GM19328 (cell line): ENCODE data around the gene HS1BP3.
A peak's percentile ranks its signal among the peaks of the same experiment; 100 is the strongest.

ENCODE experiments used
- ATAC-seq: cut with Tn5 transposase; IDR thresholded peaks from one replicate; pipeline ENCODE4 v1.9.1; 2021; ENCODE audit warnings: mild to moderate bottlenecking, moderate library complexity; ENCODE audit not compliant: unreplicated experiment

Gene HS1BP3

DNA sequence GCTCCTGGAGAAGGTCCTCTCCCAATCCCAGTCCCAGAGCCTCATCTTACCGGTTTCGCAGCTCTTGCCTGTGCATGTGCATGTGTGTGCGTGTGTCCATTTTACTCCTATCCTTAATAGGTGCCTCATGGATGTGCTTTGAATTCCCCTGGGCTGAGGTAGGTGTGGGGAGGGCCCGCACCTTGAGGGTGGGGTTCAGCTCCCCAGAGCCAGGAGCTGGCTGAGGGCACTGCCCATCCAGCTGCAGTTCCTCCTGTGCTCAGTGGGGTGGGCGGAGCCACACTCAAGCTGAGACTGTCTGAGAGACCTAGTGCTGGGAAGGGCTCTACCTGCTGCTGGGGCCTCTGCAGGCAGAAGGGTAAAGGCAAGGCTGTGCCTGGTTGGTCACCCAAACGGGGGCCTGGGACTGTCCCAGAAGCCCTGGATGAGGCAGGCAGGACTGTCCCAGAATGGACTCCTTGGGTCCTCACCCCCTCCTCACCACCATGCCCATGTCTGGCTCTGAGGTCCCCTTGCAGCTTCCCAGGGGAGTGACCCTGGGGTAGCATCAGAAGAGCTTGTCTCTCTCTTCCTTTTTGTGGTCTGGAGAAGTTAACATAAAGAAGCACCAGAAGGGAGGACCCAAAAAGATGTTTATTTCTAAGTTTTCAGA, 24.9 kb upstream of the HS1BP3 start:
- ATAC-seq = peak; percentile 60

DNA sequence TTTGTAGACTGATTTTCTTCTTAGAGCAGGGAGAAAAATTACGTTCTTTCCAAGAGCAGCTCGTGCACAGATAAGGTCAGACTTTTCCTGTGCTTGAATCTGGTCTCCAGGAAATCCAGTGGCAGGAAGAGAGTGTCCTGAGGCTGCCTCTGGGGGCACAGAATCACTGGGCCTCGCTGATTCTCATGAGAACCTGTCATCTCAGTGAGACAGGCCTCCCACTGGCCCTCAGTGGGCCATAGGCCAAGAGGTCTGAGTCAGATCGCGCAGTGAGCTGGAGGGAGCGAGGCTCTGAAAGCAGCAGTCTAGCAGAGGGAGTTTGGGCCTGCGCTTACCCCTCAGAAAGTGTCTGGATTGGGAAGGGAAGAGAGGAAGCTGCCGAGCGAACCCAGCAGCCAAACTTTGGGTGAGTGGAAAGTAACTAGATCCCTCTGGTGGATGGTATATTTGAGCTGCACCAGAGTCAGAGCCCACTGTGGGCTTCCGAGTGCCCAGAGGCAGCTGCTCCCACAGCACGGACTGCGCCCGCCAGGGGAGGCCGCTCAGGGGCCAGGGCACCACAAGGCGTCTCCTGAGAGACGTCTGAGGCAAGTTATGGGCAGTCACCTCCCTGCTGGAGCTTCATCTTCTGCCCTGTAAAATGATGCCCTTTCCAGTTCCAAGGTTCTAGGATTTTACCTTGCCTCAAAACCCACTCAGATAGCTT, 24.2 kb upstream of the HS1BP3 start:
- no peak for ATAC-seq

DNA sequence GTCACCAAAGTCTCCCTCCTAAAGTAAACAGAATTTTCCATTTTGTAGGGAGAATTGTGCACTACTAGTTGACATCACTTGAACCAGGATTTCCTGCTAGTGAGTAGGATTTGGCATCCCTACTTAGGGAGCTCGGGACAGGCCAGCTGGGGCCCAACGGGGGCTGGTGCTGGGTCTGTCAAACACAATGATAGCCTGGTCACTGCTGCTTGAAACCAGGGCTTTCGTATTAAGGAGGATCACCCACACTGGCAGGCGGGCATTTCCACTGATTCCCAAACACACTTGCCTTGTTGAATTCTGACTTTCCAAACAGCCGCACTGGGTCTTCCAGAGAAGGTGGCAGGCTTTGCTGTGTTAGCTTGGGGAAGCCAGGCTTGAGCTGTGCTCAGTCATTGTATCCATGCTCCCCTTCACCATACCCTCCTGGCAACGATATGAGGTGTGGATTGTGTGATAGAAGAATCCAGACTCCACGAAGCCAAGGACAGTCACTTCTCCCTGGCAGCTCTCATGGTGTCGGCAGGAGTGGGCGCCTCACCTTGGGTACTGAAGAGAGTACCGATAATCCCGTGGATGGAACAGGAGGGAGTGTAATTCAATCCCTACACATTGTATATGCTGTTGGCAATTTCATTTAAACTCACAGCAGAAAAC, 23.5 kb upstream of the HS1BP3 start:
- ATAC-seq = no peak

DNA sequence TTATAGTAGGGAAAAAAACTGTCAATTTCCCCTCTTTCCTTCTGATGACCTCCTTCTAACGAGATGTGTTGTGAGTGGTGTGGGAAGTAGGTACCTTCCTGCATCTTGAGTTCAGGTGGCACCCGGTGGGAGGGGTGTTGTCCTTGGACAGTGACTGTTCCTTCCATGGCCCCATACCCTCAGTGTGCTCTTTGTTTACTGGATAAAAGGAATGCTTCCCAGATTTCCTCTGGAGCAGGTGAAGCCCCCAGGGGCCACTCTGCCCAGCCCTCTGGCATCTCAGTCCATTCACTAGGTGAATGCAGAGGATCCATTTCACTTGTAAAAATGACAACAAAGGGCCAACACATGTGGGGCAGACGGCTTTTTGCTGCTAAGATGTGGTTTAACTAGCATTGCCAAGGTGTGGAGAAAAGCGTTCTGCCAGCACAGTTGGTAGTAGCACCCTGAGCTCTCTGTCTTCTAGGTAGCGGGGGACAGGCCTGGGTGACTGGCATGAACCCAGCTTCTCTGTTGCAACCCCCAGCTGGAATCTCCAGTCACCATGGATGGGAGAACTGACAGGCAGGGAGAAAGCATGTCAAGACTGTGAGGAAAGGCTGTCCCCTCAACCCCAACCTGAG, 22.9 kb upstream of the HS1BP3 start:
- no peak for ATAC-seq

DNA sequence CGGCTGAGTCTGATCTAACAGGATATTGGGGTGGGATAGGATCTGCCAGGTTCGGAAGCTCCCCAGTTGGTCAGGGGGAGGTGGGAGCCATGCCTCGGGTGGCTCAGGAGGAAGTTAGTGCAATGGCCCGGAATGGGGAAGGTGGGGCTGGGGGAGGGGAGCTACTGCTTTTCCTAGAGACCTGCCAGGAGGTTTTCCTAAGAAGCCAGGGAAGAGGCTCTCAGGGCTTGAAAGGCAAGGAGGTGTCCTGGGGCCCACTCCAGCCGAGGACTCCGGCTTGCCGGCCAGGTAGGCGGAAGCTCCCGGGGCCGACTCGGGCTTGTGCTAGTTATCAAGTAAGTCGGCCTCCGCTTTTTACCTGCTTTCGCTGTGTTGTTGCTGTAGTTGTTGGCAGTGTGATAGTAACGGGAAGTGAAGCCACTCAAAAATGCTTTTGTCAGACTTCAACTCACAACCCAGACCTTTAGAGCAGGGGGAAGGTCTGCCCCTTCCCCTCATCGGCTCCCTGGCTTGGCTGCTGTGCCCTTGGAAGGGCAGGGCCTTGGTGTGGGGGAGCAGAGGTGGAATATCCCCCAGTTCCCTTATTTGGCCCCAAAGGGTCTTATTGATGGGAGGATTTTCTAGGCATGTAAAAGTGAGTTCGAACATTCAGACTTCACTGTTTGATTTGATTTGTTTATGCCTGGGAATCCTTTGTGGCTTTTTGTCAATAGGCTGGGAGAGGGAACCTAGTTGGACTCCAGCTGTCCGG, 21.5 kb upstream of the HS1BP3 start:
- no peak for ATAC-seq

DNA sequence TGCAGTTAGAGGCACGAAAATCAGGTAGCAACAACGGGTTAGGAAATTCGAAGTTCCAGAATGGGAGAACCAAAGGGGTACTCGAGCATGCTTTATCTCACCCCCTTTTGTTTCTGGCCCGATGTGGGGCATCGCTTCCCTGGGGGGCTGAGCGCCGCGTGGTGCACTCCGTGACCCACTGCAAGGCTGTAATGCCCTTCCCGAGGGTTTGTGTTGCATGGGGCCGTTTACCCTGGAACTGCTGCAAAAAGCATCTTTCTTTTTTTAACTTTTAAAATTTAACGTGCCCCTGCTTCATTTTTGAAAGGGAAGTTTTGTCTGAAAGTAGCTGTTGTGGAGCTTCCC, 20.8 kb upstream of the HS1BP3 start:
- ATAC-seq = no peak

DNA sequence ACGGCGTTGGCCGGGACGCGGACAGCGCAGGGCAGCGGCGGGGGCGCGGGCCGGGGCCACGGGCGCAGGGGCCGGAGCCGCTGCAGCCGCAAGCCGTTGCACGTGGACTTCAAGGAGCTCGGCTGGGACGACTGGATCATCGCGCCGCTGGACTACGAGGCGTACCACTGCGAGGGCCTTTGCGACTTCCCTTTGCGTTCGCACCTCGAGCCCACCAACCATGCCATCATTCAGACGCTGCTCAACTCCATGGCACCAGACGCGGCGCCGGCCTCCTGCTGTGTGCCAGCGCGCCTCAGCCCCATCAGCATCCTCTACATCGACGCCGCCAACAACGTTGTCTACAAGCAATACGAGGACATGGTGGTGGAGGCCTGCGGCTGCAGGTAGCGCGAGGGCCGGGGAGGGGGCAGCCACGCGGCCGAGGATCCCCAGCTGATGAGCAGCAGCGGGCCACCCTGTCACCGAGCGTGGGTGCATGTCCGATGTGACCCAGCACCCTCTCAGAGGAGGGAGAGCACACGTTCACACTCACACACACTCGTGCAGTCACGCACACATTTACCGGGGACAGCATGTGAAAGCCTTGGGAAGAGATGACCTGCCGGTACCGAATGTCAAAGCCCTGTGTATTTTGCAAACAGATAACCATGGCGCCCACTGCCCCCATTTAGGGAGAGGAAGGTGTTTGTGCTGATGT, 20.3 kb upstream of the HS1BP3 start:
- no peak for ATAC-seq

DNA sequence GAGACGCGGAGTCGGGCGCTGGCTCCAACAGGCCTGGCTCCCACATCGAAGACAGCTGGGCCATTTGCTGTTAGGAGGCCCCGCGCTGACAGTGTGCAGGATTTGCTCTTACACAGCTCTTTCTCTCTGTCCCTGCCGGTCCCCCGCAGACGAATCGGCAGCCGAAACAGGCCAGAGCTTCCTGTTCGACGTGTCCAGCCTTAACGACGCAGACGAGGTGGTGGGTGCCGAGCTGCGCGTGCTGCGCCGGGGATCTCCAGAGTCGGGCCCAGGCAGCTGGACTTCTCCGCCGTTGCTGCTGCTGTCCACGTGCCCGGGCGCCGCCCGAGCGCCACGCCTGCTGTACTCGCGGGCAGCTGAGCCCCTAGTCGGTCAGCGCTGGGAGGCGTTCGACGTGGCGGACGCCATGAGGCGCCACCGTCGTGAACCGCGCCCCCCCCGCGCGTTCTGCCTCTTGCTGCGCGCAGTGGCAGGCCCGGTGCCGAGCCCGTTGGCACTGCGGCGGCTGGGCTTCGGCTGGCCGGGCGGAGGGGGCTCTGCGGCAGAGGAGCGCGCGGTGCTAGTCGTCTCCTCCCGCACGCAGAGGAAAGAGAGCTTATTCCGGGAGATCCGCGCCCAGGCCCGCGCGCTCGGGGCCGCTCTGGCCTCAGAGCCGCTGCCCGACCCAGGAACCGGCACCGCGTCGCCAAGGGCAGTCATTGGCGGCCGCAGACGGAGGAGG, 19.6 kb upstream of the HS1BP3 start:
- ATAC-seq = no peak

DNA sequence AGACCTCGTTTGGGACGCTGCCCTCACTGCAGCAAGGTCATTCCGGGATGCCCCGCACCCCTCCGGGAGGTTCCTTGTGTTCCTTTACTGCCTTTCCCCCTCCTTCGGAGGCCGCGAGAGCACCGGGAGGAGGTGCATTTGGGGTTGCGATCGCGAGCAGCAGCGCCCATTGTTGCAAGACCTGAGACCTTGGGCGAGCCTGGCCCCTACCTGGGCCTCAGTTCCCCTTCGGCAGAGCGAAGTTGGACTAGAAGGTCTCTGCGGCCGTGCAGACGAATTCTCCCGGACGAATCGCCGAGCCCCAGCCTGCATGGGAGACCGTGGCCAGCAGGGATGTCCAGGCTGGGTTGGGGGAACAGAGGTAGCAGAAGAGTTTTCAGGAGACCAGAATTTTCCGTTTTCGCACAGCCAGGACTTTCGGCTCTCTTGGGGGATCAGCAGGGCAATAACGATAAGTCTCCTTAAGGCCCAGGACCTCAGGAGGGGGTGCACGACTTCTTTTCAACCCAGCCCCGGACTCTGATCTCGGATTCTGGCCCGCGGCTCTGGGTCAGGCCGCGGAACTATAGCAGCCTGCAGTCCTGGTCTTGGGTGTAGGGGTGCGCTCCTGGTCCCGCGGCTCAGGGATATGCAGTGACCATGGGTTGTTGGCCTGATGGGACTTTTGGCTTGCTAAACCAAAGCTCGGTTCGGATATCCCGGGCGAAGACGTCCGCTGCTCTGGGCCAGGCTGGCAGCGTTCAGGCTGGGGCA, 18.8 kb upstream of the HS1BP3 start:
- no peak for ATAC-seq

DNA sequence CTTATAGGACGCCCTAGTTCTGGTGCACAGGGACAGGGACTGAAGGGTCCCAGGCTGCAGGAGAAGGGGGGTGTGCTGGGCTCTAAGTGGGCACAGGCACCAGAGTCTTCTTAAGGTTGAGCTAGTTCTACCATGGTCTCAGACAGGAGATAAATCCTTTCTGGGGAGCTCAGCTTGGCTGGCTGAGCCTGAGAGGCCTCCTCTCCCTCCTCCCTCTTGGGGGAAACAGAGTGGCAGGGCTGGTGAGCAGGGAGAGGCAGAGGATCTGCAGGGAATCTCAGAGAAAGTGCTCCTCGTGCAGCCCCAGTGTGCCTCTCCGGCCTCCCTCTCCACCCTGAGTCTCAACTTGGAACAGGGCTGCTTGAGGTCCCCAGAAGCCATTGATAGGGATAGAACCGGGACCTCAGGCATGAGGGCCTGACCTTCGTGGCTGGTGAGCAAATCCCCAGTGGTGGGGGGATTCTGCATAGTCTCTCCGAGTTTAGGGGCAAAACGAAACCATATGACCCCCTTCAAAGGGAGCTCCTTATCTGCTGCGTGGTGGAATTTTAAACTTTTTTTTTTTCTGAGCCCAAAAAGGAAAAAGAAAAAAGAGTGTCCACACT, 18.1 kb upstream of the HS1BP3 start:
- no peak for ATAC-seq

DNA sequence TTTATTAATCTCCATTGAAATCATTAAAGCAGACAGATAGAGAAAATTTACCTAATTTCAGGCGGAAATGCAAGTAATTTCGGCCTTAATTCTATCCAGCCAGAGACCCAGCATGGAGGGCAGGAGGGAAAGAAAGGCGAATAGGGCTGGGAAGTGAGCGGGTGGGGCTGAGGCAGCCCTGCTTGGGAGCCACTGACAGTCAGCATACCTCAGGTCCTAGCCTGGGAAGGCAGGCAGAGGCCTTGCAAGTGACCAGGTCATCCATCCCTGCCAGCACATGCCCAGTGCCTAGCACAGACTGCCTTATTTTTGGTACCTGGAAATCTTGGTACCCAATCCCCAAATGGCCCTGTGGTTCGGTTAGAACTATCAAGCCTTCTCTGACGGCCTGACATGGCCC, 17.6 kb upstream of the HS1BP3 start:
- no peak for ATAC-seq

DNA sequence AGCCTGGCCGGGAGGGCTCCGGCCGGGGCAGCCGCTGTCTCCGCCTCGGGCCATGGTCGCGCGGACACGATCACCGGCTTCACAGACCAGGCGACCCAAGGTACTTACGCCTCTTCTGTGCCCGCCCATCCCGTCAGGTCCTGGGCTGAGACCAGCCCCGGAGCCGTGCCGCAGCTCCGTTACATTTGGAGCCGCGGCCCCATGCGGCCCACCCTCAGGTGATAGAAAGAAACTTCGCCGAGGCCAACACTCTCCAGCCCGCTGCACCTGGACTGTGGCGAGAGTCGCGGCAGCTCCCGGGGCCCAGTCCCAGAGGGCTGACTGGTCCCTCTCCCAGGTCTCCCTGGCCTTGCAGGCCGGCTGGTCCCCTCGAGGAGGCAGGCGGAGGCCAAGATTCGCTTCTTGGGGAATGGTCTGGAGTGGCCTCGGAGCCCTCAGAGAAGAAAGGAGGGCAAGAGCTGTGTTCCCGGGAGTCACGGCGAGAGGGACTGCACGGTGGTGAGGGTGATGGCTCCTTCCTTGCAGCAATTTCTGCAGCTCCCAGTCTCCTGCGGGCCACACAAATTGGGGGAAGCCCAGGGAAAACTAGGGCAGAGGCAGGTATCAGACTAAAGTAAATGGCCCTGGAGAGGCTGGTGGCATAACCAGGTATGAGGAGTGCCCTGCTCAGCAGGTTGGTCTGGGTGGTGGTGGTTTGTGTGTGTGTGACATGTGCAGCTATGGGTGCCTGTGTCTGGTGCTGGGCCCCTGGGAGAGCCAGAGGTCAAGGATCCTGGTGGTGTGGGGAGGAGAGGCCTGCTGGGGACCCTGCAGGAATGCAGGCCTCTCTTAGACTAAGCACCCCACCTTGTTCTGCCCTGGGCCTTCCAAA, 16.9 kb upstream of the HS1BP3 start:
- ATAC-seq = no peak

DNA sequence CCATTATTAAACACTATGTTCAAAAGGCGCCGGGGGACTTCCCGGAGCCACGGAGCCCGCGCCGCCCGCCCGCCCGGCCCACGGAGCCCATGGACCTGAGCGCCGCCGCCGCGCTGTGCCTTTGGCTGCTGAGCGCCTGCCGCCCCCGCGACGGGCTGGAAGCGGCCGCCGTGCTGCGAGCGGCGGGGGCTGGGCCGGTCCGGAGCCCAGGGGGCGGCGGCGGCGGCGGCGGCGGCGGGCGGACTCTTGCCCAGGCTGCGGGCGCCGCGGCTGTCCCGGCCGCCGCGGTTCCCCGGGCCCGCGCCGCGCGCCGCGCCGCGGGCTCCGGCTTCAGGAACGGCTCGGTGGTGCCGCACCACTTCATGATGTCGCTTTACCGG, 16.2 kb upstream of the HS1BP3 start:
- ATAC-seq = no peak

DNA sequence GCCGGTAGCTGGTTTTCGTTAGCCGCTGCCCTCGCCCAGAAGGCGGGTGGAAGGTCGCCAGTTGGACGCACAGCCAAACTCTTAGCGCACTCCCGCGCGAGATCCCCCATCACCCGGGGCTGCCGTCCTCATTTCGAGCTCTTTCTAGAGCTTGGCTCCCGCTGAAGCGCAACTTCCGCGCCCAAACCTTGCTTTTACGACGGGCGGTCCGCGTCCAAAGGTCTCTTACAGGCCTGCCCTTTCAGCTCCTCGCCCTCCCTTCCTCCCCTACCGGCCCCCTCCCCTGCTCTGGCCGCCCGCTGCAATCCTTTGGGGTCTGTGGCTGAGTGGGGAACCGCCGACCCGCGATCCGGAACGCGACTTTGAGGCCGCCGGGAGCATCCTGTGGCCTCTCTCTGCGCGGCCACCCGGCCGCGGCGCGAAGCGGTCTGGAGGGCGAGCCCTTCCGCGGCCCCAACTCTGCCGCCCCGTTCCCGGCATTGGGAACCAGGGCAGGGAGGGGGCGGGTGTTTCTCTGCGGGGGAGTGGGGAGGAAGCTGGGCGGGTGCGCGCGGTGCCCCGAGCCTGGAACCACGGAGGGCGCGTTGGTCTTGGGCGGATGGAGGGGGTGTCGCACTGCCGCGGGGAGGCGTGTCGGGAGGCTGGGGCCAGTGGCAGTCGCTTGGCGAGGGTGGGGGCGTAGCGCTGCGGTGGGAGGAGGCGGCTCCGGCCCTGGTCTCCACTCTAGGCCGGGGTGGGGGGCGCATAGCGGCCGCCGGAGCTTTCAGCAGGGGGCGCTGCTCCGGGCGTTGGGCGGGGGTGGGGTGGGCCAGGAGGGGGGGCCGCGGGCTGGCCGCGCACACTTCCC, 15.6 kb upstream of the HS1BP3 start, which contains the start of gene GDF7:
Gene GDF7 (plus strand): TSS at position 841 of the 847 bp plus-strand sequence. CDS start 96 bp downstream, outside the sequence.
- no peak for ATAC-seq

DNA sequence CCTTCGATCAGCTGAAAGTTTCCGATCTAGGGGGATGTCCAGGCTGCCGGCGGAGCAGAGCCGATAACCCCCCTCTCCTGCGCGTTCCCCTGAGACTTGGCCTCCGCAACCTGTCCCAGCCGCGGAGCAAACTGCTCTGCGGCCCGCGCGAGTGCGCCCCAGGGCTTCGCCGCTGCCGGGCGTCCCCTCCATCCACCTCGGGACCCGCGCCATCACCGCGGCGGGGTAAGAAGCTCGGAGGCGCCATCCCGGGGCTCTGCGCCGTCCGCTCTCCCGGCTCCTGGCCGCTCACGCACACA, 15.1 kb upstream of the HS1BP3 start:
- ATAC-seq = no peak

DNA sequence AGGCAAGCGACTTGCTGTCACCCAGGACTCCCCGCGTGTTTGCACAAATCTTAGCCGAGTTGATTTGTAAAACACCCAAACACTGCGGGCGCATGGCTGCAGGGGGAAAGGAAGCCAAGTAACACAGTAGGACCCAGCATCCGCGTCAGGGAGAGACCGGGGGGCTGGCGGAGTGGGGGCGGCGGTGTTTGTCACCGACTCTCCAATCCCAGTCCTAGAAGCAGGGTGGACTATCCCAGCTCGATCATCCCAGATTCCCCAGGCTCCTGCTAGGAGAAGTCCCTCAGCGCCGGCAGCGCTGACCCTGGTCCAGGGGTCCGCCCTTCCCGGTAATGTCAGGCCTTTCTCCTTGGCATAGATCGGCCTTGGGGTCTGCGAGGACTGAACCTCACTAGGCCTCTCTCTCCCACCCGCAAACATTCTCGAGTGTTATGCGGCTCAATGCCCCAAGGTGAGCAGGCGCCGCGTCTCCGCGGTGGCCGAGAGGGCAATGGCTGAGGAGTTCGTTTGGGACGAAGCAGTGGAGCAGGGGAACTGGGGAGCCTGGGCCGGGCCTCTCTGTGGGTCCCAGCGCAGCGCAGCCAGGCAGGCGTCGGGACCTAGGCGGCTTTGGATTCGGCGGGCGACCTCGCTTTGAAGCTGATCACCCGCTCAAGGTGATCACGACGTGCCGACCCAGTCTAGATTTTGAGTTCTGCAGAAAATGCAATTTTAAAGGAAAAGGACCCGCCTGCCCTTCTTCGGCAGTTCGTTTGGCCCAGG, 14.5 kb upstream of the HS1BP3 start:
- ATAC-seq = no peak
